Stimulated activated CD8-positive, alpha-beta memory T cell treated with anti-CD3 and anti-CD28 coated beads, Interleukin-7, amount 100 ng/mL, for 48 hours (primary cell): ENCODE results near the gene ENOPH1.

ENCODE experiments used
- DNase-seq, 2 donors: peaks; one replicate each; pipeline ENCODE4 v3.0.0-alpha.2; 2020; ENCODE audit warnings: low read depth in 1 of 2; ENCODE audit errors: extremely low read depth in 1 of 2

The ENOPH1 gene

DNA sequence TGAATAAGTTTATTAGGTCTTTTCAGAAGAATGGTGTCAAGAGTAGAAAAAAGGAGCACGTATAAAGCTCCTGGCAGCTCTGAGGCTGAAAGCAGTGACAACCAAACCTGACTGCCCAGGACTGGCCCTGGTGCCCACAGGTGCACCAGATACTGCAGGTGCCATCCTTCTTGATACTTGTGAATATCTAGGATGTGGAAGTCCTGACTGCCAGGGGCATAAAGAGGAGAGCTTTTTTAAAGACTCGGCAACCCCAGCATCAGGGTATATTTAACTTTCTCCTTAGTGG, 70.7 kb downstream of the ENOPH1 start:
- no peak for DNase-seq

DNA sequence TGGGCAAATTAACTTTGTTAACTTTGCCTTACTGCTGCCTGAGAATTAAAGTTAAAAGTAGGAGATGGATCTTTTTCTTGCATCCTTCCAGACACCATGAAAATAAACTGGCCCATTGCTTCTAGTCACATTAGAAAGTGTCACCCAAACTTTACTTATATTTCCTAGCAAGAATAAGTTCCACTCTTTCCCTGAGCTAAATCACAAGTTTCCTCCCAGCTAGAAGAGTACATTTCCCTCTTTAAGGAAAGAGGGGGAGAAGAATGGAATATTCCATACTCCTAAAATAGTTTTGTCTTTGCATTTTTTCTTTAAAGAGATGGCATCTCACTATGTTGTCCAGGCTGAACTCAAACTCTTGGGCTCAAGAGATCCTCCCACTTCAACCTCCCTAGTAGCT, 77.6 kb downstream of the ENOPH1 start:
- no peak for DNase-seq

DNA sequence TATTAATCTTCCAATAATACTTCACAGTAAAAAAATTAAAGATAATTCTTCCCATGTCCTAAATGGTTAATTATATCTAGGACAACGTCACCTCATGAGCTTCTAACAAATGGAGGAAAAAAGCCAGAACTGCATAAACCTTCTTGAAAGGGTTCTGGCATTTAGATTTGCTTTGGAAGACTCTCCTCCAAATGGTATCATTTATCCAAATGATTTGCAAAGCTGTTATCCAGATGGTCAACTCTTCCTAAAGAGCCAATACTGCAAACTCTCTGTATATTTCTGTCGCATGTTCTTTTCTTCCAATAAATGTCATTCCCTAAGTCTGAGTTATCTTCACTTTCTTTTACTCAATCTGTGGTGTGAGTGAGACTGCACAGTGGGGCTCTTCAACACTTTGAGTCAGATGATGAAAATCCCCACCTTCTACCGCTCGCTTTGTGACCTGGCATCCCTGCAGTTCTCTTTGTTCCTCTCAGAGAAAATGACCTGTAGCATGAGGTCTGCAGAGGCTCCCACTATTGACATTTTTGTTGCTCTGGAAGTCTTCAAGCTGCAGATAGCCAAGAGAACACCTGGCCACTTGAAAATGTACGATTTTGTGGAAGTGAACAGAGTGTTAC, 78.5 kb downstream of the ENOPH1 start:
- no peak for DNase-seq

GRCh38 chr4:82510216-82510615, 79.8 kb downstream of the ENOPH1 start:
- no peak for DNase-seq
